ENCODE data around the gene PLPP6.

The PLPP6 gene

GRCh38 chr9:4662989-4663792, 1.1 kb downstream of the PLPP6 start:
- peak; percentile 61 for DNase-seq (ENCODE audit: low spot score)

- no peak for DNase-seq (ENCODE audit: low spot score)
These were observed 1.9 kb downstream of the PLPP6 start for GRCh38 chr9:4663956-4664355.

GRCh38 chr9:4665357-4665756, 3.3 kb downstream of the PLPP6 start:
- DNase-seq (ENCODE audit: low spot score) = no peak

- peak; percentile 26 for DNase-seq (ENCODE audit: low spot score)
These were observed 4.1 kb downstream of the PLPP6 start, which contains the start of gene SPATA6L for GRCh38 chr9:4666042-4666699. SPATA6L (minus strand) TSS chr9:4666480; CDS start chr9:4666250, 230 bp downstream.

- no peak for DNase-seq (ENCODE audit: low spot score)
These were observed 5.6 kb downstream of the PLPP6 start for GRCh38 chr9:4667681-4668080.

- DNase-seq (ENCODE audit: low spot score) = no peak
These were observed 6.5 kb downstream of the PLPP6 start for GRCh38 chr9:4668604-4669003.

- DNase-seq (ENCODE audit: low spot score) = no peak
These were observed 7.8 kb downstream of the PLPP6 start for GRCh38 chr9:4669890-4670289.

GRCh38 chr9:4670591-4670990, 8.5 kb downstream of the PLPP6 start:
- no peak for DNase-seq (ENCODE audit: low spot score)

- no peak for DNase-seq (ENCODE audit: low spot score)
These were observed 9.6 kb downstream of the PLPP6 start for GRCh38 chr9:4671737-4672136.

GRCh38 chr9:4674783-4675182, 12.7 kb downstream of the PLPP6 start:
- DNase-seq (ENCODE audit: low spot score) = no peak

- no peak for DNase-seq (ENCODE audit: low spot score)
These were observed 15.3 kb downstream of the PLPP6 start for GRCh38 chr9:4677392-4677791.

- DNase-seq (ENCODE audit: low spot score) = no peak
These were observed 16.7 kb downstream of the PLPP6 start for GRCh38 chr9:4678679-4679267.

GRCh38 chr9:4679268-4680172, 17.4 kb downstream of the PLPP6 start, which contains the start of gene CDC37L1:
CDC37L1 (plus strand) TSS chr9:4679569; CDS start chr9:4679768, 199 bp downstream.
- DNase-seq (ENCODE audit: low spot score) = peak; percentile 41

GRCh38 chr9:4680173-4680525, 18.1 kb downstream of the PLPP6 start:
- DNase-seq (ENCODE audit: low spot score) = no peak

GRCh38 chr9:4680750-4681149, 18.7 kb downstream of the PLPP6 start:
- DNase-seq (ENCODE audit: low spot score) = no peak

GRCh38 chr9:4684820-4685219, 22.7 kb downstream of the PLPP6 start:
- DNase-seq (ENCODE audit: low spot score) = no peak

GRCh38 chr9:4686112-4686511, 24.0 kb downstream of the PLPP6 start:
- no peak for DNase-seq (ENCODE audit: low spot score)

- no peak for DNase-seq (ENCODE audit: low spot score)
These were observed 24.5 kb downstream of the PLPP6 start for GRCh38 chr9:4686584-4686983.

GRCh38 chr9:4689021-4689420, 26.9 kb downstream of the PLPP6 start:
- no peak for DNase-seq (ENCODE audit: low spot score)

- no peak for DNase-seq (ENCODE audit: low spot score)
These were observed 27.6 kb downstream of the PLPP6 start for GRCh38 chr9:4689687-4690104.

- no peak for DNase-seq (ENCODE audit: low spot score)
These were observed 28.1 kb downstream of the PLPP6 start for GRCh38 chr9:4690144-4690543.

GRCh38 chr9:4691795-4692194, 29.7 kb downstream of the PLPP6 start:
- DNase-seq (ENCODE audit: low spot score) = no peak

Data from HuH-7.5 (cell line).